ENCODE results near the gene EHMT1.

EHMT1 gene

DNA sequence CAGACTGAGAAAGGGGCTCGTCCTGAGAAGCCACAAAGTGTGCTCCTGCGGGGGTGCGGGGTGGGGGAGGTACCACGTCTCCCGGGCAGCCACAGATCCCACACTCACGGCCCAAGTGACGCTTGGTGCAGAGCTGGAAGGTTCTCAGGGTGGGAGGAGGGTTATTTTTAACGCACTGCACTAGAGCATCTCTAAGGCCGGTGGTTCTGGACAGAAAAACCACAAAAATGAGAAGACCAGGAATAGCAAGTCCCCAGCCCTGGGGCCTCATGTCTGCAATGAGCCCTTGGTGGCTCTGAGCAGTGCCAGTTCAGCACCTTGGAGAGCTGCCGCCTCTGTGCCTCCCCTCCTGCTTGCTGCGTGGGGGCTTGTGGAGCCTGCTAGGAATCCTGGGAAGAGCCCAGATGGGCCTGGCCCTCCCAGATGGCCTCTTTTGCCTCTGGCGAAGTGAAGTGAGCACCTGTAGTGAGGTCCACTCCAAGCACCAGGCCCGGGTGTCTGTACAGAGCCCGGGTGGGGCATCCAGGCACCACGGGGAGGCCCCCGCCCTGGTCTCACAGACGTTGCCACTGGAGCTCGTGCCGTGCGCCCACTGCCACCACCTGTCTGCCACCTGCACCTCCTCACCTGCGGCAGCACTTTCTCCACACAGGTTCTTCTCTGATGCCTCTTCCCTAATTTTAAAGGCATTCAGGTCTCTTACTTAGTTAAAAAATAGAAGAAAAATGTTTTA lies 209.9 kb downstream of the EHMT1 start:
- Histone ChIP-seq H2BK12ac (ENCODE audit: low read length in 2 of 2) (no peak overlapping the region), H2BK120ac (ENCODE audit: low read depth, low read length) (no peak overlapping the region), H3K27ac (ENCODE audit: low read length, poor library complexity, severe bottlenecking) (no peak overlapping the region), H3K14ac (ENCODE audit: low read length in 2 of 2) (no peak overlapping the region), H2BK15ac (ENCODE audit: low read depth, poor library complexity, severe bottlenecking) (no peak overlapping the region), H2AK5ac (ENCODE audit: low read length, severe bottlenecking) (no peak overlapping the region), H3K79me1 (replicated peaks; ENCODE audit: low read length, poor library complexity, severe bottlenecking) (peaks cover 70% of the 10 kb centered on the region), H3K9ac (ENCODE audit: low read length) (no peak overlapping the region), H4K8ac (ENCODE audit: low read length) (no peak overlapping the region), H3K4me3 (ENCODE audit: insufficient read depth in 1 of 2, low read depth in 1 of 2, low read length in 2 of 2) (no peak overlapping the region), H3K18ac (ENCODE audit: low read depth in 1 of 2, low read length in 2 of 2) (no peak overlapping the region), H2BK5ac (ENCODE audit: low read depth, low read length, poor library complexity, severe bottlenecking) (no peak overlapping the region), H3K4ac (ENCODE audit: low read depth in 1 of 2, low read length in 2 of 2) (no peak overlapping the region), H3K9me3 (ENCODE audit: control insufficient read depth, low read length) (peaks cover 6% of the 10 kb centered on the region), H2AFZ (ENCODE audit: low read depth, low read length) (no peak overlapping the region), H3K4me2 (ENCODE audit: low read length, poor library complexity, severe bottlenecking) (no peak overlapping the region), H3K23ac (ENCODE audit: low read length in 2 of 2) (no peak overlapping the region), H3K27me3 (ENCODE audit: control insufficient read depth in 1 of 2, insufficient read depth in 1 of 2, low read length in 2 of 2) (no peaks in the 10 kb centered on the region), H3K4me1 (ENCODE audit: control insufficient read depth, insufficient read depth, low read depth, low read length) (no peaks in the 10 kb centered on the region), H3K36me3 (ENCODE audit: control insufficient read depth in 1 of 2, insufficient read depth in 2 of 2, low read depth in 1 of 2, low read length in 2 of 2) (peaks cover 66 to 71% of the 10 kb centered on the region in 2 experiments), H4K91ac (ENCODE audit: low read length) (no peak overlapping the region)
- DNase-seq = peak; percentile 29
- WGBS = 85% methylated on average over 20 of the region's 21 CpGs

DNA sequence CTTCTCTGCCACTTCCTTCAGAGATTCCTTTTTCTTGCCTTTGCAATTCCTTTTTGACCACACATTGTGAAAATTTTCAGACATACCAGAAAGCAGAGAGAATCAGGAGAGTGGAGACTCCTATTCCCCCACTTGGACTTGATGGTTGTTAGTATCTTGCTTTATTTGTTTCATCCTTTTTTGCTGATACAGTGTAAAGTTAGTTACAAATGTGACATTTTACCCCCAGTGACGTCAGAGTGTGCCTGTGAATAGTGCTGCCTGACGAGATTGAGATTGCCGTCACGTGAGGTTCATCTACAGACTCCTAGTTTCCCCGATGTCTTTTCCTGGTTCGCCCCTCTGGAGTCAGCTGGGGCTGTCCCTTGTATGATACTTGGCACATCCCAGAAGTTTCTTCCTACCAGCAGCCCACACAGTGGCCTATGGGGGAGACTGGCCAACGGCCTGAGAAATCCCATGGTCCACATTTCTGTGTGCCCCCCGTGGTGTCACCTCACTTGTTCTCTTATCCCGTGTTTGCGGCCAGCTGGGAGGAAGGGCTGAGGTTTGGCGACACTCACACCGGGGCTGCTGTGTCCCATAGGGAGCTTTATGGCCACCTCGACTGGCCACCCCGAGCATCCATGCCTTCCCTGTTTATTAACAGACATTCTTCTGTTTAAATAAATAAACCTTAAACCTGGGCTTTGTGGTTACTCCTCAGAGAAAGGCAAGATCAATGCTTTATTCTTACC lies 210.6 kb downstream of the EHMT1 start:
- Histone ChIP-seq H2BK15ac (ENCODE audit: low read depth, poor library complexity, severe bottlenecking) (no peak overlapping the region), H3K36me3 (ENCODE audit: control insufficient read depth in 1 of 2, insufficient read depth in 2 of 2, low read depth in 1 of 2, low read length in 2 of 2) (peaks cover 71 to 73% of the 10 kb centered on the region in 2 experiments), H3K79me1 (replicated peaks; ENCODE audit: low read length, poor library complexity, severe bottlenecking) (peaks cover 72% of the 10 kb centered on the region), H3K14ac (ENCODE audit: low read length in 2 of 2) (no peak overlapping the region), H3K27ac (ENCODE audit: low read length, poor library complexity, severe bottlenecking) (no peak overlapping the region), H2BK12ac (ENCODE audit: low read length in 2 of 2) (no peak overlapping the region), H3K9ac (ENCODE audit: low read length) (no peak overlapping the region), H3K4me2 (ENCODE audit: low read length, poor library complexity, severe bottlenecking) (no peak overlapping the region), H2AFZ (ENCODE audit: low read depth, low read length) (no peak overlapping the region), H2BK120ac (ENCODE audit: low read depth, low read length) (no peak overlapping the region), H4K91ac (ENCODE audit: low read length) (no peak overlapping the region), H2AK5ac (ENCODE audit: low read length, severe bottlenecking) (no peak overlapping the region), H2BK5ac (ENCODE audit: low read depth, low read length, poor library complexity, severe bottlenecking) (no peak overlapping the region), H3K4me3 (ENCODE audit: insufficient read depth in 1 of 2, low read depth in 1 of 2, low read length in 2 of 2) (no peak overlapping the region), H3K9me3 (ENCODE audit: control insufficient read depth, low read length) (peaks cover 6% of the 10 kb centered on the region), H3K4ac (ENCODE audit: low read depth in 1 of 2, low read length in 2 of 2) (no peak overlapping the region), H4K8ac (ENCODE audit: low read length) (no peak overlapping the region), H3K4me1 (ENCODE audit: control insufficient read depth, insufficient read depth, low read depth, low read length) (no peaks in the 10 kb centered on the region), H3K23ac (ENCODE audit: low read length in 2 of 2) (no peak overlapping the region), H3K18ac (ENCODE audit: low read depth in 1 of 2, low read length in 2 of 2) (no peak overlapping the region), H3K27me3 (ENCODE audit: control insufficient read depth in 1 of 2, insufficient read depth in 1 of 2, low read length in 2 of 2) (no peaks in the 10 kb centered on the region)
- DNase-seq = no peak
- WGBS = 96% methylated on average over 12 of the region's 14 CpGs

DNA sequence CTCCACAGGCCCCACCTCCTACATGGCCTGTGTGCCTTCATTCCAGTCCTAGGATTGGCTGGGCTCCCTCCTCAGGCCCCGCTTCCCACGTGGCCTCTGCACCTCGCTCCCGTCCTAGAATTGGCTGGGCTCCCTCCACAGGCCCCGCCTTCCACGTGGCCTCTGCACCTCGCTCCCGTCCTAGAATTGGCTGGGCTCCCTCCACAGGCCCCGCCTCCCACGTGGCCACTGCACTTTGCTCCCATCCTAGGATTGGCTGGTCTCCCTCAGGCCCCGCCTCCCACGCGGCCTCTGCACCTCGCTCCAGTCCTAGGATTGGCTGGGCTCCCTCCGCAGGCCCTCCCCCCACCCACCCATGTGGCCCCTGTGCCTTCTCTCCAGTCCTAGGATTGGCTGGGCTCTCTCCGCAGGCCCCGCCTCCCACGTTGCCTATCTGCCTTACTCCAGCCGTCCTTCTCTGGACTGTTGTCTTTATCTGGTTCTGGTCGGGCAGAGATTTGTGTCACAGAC lies 213.4 kb downstream of the EHMT1 start:
- Histone ChIP-seq H4K91ac (ENCODE audit: low read length) (no peak overlapping the region), H2AK5ac (ENCODE audit: low read length, severe bottlenecking) (no peak overlapping the region), H4K8ac (ENCODE audit: low read length) (no peak overlapping the region), H3K23ac (ENCODE audit: low read length in 2 of 2) (no peak overlapping the region), H3K27ac (ENCODE audit: low read length, poor library complexity, severe bottlenecking) (no peak overlapping the region), H3K4me1 (ENCODE audit: control insufficient read depth, insufficient read depth, low read depth, low read length) (no peaks in the 10 kb centered on the region), H3K79me1 (replicated peaks; ENCODE audit: low read length, poor library complexity, severe bottlenecking) (peaks cover 66% of the 10 kb centered on the region), H2BK15ac (ENCODE audit: low read depth, poor library complexity, severe bottlenecking) (no peak overlapping the region), H3K4ac (ENCODE audit: low read depth in 1 of 2, low read length in 2 of 2) (no peak overlapping the region), H2BK5ac (ENCODE audit: low read depth, low read length, poor library complexity, severe bottlenecking) (no peak overlapping the region), H3K9me3 (ENCODE audit: control insufficient read depth, low read length) (no peaks in the 10 kb centered on the region), H2AFZ (ENCODE audit: low read depth, low read length) (no peak overlapping the region), H3K14ac (ENCODE audit: low read length in 2 of 2) (no peak overlapping the region), H3K27me3 (ENCODE audit: control insufficient read depth in 1 of 2, insufficient read depth in 1 of 2, low read length in 2 of 2) (no peaks in the 10 kb centered on the region), H3K4me3 (ENCODE audit: insufficient read depth in 1 of 2, low read depth in 1 of 2, low read length in 2 of 2) (no peak overlapping the region), H3K36me3 (ENCODE audit: control insufficient read depth in 1 of 2, insufficient read depth in 2 of 2, low read depth in 1 of 2, low read length in 2 of 2) (peaks cover 71 to 75% of the 10 kb centered on the region in 2 experiments), H3K9ac (ENCODE audit: low read length) (no peak overlapping the region), H3K4me2 (ENCODE audit: low read length, poor library complexity, severe bottlenecking) (no peak overlapping the region), H2BK12ac (ENCODE audit: low read length in 2 of 2) (no peak overlapping the region), H3K18ac (ENCODE audit: low read depth in 1 of 2, low read length in 2 of 2) (no peak overlapping the region), H2BK120ac (ENCODE audit: low read depth, low read length) (no peak overlapping the region)
- 95% methylated on average over 20 of the region's 20 CpGs for WGBS
- DNase-seq = no peak

DNA sequence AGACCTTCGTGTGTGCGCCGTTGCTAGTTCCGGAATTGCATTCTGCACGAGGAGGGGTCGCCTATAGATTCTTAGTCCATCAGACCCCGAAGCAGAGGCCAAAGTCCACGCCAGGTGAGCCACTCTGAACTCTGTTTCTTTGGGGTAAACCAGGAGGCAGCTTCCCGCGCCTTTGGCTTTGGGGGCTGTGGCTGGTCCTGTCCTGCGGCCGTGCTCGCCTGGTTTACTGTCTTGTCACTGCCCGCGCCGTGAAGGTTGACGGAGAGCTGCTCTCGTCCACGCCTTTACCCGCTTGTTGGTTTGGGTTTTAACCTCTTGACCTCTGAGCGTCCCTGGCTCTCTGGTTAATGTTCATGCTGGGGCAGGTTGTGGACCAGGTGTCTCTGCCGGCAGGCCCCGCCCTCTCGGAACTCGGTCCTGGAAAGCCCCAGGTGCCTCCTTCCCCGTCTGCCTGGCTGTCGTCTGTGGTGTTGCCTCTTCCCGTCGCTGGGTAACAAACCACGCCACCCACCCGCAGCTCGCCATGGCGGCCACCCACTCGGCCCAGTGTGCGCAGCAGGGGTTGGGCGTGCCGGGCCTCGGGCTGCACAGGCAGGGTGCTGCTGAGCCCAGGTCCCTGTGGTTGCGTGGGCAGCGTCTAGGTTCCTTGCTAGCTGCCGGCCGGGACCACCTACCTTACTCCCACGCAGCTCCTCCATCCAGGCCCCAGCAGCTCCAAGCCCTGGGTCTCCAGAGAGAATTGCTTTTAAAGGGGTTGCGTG lies 214.2 kb downstream of the EHMT1 start:
- Histone ChIP-seq H3K4ac (ENCODE audit: low read depth in 1 of 2, low read length in 2 of 2) (no peak overlapping the region), H3K23ac (ENCODE audit: low read length in 2 of 2) (no peak overlapping the region), H2BK12ac (ENCODE audit: low read length in 2 of 2) (no peak overlapping the region), H3K79me1 (replicated peaks; ENCODE audit: low read length, poor library complexity, severe bottlenecking) (peaks cover 60% of the 10 kb centered on the region), H2BK15ac (ENCODE audit: low read depth, poor library complexity, severe bottlenecking) (no peak overlapping the region), H3K14ac (ENCODE audit: low read length in 2 of 2) (no peak overlapping the region), H3K4me2 (ENCODE audit: low read length, poor library complexity, severe bottlenecking) (no peak overlapping the region), H3K27ac (ENCODE audit: low read length, poor library complexity, severe bottlenecking) (no peak overlapping the region), H2BK120ac (ENCODE audit: low read depth, low read length) (no peak overlapping the region), H3K4me3 (ENCODE audit: insufficient read depth in 1 of 2, low read depth in 1 of 2, low read length in 2 of 2) (no peak overlapping the region), H4K8ac (ENCODE audit: low read length) (no peak overlapping the region), H3K9me3 (ENCODE audit: control insufficient read depth, low read length) (no peaks in the 10 kb centered on the region), H3K27me3 (ENCODE audit: control insufficient read depth in 1 of 2, insufficient read depth in 1 of 2, low read length in 2 of 2) (no peaks in the 10 kb centered on the region), H3K4me1 (ENCODE audit: control insufficient read depth, insufficient read depth, low read depth, low read length) (no peaks in the 10 kb centered on the region), H3K18ac (ENCODE audit: low read depth in 1 of 2, low read length in 2 of 2) (no peak overlapping the region), H4K91ac (ENCODE audit: low read length) (no peak overlapping the region), H2BK5ac (ENCODE audit: low read depth, low read length, poor library complexity, severe bottlenecking) (no peak overlapping the region), H3K36me3 (ENCODE audit: control insufficient read depth in 1 of 2, insufficient read depth in 2 of 2, low read depth in 1 of 2, low read length in 2 of 2) (peaks cover 65 to 75% of the 10 kb centered on the region in 2 experiments), H2AFZ (ENCODE audit: low read depth, low read length) (no peak overlapping the region), H2AK5ac (ENCODE audit: low read length, severe bottlenecking) (no peak overlapping the region), H3K9ac (ENCODE audit: low read length) (no peak overlapping the region)
- 97% methylated on average over 44 of the region's 44 CpGs for WGBS
- no peak for DNase-seq
